GM21576 (cell line): Measurements from ENCODE around the gene CDK8.

Experiments
- ATAC-seq: cut with Tn5 transposase; IDR thresholded peaks from one replicate; pipeline ENCODE4 v1.9.1; 2021; ENCODE audit warnings: mild to moderate bottlenecking, moderate library complexity; ENCODE audit not compliant: unreplicated experiment

Gene CDK8

GRCh38 chr13:26436914-26437313 lies 183.0 kb downstream of the CDK8 start:
- ATAC-seq = no peak

GRCh38 chr13:26440111-26440510 lies 186.2 kb downstream of the CDK8 start:
- ATAC-seq = no peak

GRCh38 chr13:26441476-26441875 lies 187.5 kb downstream of the CDK8 start:
- no peak for ATAC-seq

GRCh38 chr13:26442541-26442940 lies 188.6 kb downstream of the CDK8 start:
- no peak for ATAC-seq

- no peak for ATAC-seq
Measured at GRCh38 chr13:26445092-26445491, 191.2 kb downstream of the CDK8 start.

- no peak for ATAC-seq
Measured at GRCh38 chr13:26446751-26447150, 192.8 kb downstream of the CDK8 start.

- ATAC-seq = no peak
Measured at GRCh38 chr13:26448032-26448431, 194.1 kb downstream of the CDK8 start.

GRCh38 chr13:26449063-26449848 lies 195.3 kb downstream of the CDK8 start:
- ATAC-seq = no peak
